T-helper 1 cell treated with Interleukin-12 subunit alpha and Interleukin-12 subunit beta and Interleukin-4 antibody, amounts not matched to agents 30 ng/mL and 1 ng/mL, for 36 hours (primary cell): ENCODE measurements around the gene CTBP1. TPM values are rescaled to one million over a fixed set of nuclear protein-coding genes. Genes with fewer than 3 reads are reported as not detected.

Experiments used
- intact Hi-C: fragments of 100-400 bp; cut with micrococcal nuclease; formaldehyde crosslinking; loops from one replicate; pipeline ENCODE4 v1.15.1; 2024
- total RNA-seq: library from RNA; stranded (reverse); gene quantifications from 2 replicates; pipeline ENCODE4 v1.2.3, GENCODE V29; 2022

The CTBP1 gene
- total RNA-seq, 1 donor from 2014 or later = 216 TPM

DNA sequence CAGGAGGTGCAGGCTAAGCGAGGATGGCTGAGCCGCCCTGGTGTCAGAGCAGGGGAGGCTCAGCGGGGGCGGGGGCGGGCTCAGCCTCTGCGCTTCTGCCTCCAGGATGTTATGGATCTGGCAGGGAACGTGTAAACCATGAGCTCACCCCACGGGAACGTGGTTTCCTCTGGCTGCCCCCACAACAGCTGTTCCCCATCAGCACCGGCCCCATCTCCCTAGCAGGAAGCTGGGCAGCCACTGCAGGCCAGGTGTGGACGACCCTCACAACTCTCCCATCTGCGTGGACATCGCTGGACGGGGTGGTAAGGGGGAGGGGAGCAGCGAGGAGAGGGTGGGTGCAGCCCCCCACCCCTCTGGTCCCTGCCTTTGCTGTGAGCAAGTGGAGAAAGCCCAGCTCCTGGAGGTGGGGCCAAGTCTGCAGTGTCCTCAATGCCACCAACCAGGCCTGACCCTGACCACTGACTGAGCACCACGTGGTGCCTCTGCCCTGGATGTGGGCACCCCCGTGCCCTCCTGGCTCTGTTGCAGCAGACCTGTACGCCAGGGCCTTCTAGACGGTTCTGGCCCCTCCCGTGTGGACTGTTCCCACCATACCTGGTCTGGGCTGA lies 48.4 kb downstream of the CTBP1 start:
- intact Hi-C loops = loop anchor here (1.0 to 5.0 kb wide), 3 partner anchors 29 to 268 kb away; partner anchors contain the start of genes GAK, MAEA and TMEM175

DNA sequence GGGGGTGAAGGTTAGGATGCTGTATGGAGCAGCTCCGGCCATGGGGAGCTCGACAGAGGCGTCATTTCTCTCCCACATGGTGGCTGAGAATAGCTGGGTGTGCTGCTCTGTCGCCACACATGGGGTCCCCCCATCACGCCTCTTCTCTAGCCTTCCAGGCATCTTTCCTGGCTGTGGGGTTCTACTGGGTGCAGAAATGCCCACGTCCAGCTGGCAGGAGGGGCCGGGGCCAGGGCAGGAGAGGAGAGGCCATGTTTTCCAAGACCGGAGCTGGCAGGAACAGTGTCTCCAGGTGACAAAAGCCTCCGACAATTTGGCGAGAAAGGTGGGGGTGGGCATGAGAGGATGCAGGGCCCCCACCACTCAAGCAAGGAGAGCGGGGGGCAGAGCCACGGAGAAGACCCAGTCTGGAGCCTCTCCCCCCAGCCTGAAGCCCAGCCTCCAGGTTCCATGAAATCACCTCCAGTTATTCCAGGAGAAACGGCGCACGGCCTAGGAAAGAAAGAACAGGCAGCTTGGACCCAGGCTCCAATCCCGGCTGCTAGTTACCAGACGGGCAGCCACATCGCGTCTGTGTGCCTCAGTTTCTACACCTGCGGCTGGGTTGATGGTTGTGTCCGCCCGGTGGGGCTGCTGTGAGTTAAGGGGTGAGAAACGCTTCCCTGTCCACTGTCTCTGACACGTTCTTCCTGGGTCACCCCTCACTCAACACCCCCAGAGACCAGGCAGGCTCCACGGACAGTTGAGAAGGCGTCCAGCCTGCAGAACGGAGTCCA lies 49.2 kb downstream of the CTBP1 start:
- intact Hi-C loops = loop anchor here (5.0 kb wide), 1 partner anchor 267 kb away; the partner anchor contains the start of genes GAK and TMEM175

DNA sequence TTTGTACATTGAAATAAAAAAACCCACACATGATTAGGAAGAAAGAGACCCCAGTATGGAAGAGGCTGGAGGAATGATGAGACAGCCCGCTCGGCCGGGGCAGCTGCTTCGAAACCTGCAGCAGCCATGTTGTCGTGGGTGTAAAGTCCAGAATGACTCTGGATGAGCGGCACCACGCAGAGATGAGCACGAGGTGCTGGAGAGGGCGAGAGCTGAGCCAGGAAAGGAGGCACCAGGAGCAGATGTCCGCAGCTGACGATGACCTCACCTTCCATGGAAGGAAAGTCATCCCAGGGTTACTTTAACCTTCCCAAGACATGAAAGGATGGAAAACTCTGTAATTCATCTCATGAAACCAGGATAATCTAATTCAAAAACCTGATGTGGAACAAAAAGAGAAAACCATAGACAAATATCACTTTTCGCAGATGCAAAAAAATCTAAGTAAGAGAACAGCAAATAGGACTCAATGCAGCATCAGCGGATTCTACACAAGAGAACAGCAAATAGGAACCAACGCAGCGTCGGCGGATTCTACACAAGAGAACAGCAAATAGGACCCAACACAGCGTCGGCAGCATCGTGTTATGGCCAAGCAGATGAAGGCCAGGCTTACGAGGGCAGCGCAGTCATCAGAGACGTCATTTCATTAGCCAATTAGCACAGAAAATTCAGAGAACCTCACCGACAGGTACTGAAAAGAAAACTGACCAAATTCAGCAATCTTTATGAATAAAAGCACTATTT lies 50.7 kb downstream of the CTBP1 start:
- intact Hi-C loops = no loop called here

DNA sequence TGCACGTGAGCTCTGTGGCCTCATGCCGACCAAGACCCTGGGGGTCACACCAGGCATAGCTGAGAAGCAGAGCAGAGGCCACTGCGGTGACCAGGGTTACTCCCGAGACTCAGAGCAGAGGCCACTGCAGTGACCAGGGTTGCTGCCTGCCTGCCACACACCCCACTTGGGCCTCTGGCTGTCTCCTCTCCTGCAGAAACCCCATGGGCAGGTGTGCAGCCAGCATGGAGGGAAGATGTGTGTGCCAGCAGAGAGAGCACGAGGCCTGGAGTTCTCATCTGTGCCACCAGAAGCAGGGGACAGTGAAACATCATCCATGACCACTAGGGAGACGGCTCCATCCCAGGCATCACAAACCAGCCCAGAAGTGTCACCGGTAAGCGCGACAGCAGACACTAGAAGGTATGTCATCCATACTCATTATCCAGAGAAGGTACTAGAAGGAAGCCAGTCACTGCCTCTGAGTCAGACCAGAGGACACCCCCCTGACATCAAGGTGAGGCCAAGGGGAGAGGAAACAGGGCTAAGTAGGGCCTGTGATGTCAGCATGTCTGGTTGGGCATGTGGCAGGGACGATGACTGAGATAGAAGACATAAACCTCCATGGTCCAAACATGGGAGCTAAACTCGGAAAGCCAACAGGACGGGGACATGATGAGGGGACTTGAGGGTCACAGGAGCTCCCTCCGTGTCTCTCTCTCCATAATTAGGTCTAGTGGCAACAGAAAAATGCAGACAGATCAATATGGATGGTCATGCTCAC lies 52.3 kb downstream of the CTBP1 start:
- intact Hi-C loops = no loop called here

DNA sequence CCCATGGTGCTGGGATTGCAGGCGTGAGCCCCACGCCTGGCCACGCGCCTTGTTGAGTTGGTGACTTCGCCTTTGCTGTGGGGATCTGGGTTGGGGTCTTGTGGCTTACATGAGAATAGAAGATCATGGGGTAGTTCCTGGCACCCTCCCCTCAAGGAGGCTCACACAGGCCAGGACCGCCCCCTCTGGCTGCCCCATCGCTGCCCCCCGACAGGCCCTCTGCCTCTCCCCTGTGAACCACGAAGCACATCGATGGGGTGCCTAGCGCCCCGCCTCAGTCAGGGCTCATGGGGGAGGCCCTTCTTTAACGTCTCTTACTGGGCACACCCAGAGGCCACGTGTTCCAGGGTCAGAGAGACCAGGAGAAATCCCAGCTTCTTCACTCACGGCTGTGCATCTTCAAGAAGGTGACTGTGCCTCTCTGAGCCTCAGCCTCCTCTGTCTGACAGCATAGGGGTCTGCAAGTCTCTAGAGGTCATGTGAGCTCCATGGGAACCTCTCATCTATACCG lies 53.0 kb downstream of the CTBP1 start:
- intact Hi-C loops = no loop called here

DNA sequence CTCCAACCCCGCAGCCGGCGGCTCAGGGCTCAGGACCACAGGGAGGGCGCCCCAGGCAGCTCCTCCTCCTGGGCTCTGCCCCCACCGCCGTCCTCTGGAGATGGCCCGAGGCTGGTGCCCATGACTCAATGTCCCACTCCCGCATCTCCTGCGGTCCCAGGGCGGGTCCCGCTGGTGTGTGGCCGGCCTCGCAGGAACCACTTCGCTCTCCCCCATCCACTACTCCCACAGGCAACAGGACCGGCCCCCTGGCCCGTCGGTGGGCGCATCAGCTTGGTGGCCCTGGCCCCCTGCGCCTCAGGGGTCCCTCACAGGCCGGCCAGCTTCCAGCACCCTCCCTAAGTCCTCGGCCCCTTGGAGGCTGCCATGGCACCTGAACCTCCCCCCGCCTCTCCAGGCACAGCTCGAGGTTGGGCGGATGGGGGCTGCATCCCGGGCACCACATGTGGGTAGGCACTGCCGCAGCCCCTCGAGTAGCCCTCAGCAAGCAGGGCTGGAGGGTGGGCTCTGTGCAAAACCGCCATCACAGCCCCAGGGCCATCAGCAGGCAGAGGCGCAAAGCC lies 53.7 kb downstream of the CTBP1 start:
- intact Hi-C loops = no loop called here

DNA sequence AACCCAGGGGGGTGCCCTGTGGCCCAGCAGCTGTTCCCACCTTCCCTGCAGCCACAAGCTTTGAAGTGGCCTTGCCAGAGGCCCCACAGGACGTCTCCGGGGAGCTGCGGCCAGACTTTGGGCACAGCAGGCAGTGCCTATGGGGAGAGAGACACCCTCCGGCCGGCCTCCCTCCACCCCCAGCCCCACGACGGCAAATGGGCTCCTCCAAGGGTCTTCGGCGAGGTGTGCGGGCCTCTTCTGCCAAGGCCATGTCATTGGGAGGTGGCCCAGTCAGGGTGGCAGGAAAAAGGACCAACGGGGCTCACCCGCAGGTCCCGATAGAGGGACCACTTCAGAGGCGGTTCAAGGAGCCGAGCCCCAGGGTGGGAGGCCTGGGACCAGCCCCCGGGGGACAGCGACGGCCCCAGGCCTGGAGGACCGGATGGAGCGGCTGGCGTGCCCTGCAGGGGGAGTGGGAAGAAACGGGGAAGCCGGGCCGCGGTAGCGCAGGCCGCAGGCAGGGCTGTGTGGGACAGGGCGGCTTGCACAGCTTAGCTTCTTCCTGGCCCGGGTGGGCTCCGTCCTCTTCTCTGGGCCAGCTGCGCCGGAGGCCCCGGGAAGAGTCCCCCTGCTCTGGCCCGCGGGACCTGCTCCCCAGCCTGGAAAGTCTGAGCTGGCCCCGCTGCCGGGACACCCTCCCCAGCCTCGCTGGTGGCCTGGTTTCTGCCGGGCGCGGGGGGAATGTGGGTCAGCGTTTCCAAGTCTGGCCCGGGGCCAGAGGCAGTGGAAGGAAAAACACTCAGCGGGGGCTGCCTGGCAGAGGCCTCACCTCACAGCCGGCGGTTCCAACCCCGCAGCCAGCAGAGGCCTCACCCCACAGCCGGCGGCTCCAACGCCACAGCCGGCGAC lies 54.7 kb downstream of the CTBP1 start:
- intact Hi-C loops = no loop called here

DNA sequence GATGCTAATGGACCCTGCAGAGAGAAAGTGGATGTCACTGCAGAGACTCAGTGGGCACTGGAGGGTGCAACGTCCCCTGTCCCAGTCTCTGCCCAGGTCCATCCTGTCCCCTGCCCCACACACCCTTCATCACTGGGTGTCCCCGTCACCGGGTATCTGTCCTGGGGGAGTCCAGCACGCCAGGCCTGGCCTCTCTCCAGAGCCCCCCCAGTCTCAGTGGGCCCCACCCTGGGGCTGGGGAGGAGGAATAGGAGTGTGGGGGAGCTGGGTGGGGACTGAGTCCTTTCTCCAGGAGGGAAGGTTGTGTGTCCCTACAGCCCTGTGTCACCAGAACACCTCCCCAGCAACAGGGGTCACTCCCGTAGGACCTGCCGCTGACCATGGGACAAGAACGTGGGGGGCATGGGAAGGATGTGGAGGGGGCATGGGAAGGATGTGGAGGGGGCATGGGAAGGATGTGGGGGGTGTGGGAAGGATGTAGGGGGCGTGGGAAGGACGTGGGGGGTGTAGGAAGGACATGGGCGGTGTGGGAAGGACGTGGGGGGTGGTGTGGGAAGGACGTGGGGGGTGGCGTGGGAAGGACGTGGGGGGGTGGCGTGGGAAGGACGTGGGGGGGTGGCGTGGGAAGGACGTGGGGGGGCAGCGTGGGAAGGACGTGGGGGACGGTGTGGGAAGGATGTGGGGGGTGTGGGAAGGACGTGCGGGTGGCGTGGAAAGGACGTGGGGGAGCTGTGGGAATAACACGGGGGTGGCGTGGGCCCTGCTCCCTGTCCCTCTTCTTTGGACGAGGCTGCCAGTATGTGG lies 55.5 kb downstream of the CTBP1 start:
- intact Hi-C loops = no loop called here

DNA sequence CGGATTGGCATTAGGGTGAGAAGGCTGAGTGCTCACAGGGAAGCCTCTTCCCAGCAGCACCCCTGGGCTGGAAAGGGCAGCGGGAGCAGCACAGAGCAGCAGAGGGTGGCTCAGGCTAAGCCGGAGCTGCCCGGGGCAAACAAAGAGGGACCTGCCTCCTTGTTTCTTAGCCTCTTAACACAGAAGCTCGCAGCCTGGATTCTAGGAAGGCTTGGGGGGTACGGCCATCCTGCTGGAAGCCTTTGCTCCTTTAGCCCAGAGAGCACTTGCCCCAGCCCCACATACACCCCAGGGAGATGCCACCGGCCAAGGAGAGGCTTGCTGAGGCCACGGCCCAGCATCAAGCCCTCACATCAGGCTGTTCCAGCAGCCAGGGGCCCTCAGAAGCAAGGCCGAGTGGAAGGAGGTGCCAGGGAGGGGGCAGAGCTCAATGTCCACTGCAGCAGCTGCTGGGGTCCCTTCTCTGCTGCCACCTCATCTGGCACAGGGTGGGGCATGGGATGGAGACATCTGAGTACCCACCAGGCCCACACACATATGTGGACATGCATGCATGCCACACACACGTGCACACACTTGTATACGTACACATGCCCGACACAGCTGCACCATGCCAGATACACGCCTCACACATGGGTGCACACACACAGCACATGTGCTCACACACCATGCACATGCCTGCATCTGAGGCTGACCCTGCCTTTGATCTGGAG lies 56.3 kb downstream of the CTBP1 start:
- intact Hi-C loops = no loop called here

DNA sequence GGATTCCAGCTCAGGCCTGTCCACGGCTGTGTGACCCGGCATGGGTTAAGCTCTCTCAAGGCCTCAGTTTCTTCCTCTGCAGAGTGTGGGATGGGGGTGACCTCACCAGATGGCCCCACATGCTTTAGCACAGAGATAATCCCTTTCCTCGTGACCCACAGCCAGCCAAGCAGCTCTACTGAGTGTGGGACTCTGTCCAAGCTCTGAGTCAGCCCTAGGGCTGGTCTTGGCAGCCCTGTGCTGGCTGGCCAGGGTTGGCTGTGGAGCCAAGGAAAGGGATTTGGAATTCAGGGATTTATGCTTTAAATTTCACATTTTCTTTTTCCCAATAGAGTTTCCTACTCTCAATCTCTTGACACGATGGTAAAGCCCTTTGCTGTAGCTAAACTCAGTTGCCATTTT lies 56.8 kb downstream of the CTBP1 start:
- intact Hi-C loops = no loop called here

DNA sequence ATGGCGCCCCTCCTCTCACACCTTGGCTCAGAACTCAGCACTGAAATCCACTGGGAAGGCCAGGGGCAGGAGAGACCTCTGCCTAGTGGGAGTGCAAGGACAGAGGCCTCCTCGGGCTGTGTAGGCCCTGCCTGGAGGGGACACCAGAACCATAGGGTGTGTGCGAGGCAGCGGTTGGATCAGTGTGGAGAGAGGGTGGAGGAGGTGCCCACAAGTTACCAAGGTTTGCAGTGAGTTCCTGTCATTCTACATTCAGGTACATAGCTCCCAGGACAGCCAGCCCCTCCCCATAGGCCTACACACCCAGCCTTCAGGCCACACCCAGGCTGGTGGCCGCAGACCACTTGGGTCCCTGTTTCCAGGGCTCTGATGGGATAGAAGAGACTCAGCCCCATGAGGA lies 57.3 kb downstream of the CTBP1 start:
- intact Hi-C loops = no loop called here

DNA sequence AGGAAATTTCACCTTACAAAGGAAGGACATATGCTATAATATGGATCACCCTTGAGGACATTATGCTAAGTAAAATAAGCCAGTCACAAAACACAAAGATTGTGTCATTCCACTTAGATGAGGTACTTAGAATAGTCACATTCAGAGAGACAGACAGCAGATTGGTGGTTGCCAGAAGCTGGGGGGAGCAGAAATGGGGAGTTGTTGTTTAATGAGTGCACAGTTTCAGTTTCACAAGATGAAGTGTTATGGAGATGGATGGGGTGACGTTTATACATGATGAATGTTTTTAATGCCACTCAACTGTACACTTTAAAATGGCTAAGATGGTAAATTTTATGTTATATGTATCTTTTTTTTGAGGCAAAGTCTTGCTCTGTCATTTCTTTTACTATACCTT lies 61.7 kb downstream of the CTBP1 start:
- intact Hi-C loops = loop anchor here (1.0 kb wide), 3 partner anchors 15 to 62 kb away; partner anchors contain the start of gene CTBP1

DNA sequence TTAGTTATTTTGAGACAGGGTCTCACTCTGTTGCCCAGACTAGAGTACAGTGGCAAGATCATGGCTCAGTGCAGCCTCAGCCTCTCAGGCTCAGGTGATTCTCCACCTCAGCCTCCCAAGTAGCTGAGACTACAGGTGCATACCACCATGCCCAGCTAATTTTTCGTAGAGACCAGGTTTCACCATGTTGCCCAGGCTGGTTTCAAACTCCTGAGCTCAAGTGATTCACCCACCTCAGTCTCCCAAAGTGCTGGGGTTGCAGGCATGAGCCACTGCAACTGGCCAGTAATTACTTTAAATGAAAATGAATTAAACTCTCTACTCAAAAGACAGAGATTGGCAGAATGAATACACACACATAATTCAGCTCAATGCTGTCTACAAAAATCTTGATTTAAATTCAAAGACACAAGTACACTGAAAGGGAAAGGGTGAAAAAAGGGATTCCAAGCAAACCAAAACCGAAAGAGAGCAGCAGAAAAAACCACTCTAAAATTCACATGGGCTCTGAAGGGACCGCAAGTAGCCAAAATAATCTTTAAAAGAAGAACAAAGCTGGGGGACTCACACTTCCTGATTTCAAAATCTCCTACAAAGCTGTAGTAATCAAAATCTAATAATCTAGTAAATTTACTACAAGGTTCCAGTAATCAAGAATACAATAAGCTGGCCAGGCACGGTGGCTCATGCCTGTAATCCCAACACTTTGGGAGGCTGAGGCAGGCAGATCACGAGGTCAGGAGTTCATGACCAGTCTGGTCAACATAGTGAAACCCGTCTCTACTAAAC lies 64.8 kb downstream of the CTBP1 start:
- intact Hi-C loops = no loop called here

DNA sequence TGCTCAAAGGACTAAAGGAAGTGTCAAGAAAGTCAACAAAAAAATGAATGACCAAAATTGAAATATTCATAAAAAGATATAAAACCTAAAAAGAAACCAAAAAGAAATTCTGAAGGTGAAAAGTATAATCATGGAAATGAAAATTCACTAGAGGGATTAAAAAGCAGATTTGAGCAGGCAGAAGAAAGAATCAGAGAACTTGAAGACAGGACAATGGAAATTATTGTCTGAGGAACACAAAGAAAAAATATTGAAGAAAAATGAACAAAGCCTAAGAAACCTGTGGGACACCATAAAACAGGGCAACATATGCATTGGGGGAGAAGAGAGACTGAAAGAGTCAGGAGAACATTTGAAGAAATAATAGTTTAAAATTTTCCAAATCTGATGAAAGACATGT lies 66.6 kb downstream of the CTBP1 start:
- intact Hi-C loops = no loop called here

DNA sequence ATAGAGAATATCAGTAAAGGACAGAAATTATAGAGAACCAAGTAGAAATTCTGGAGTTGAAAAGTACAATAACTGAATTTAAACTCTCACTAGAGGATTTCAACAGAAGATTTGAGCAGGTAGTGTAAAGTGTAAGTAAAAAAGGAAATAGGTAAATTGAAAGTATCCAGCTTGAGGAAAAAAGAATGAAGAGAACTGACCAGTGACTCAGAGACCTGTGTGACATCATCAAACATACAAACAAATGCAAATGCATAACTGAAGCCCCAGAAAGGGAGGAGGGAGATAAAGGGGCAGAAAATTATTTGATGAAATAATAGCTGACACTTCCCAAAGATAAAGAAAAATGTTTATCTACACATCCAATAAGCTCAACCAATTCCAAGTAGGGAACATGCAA lies 68.3 kb downstream of the CTBP1 start:
- intact Hi-C loops = no loop called here

DNA sequence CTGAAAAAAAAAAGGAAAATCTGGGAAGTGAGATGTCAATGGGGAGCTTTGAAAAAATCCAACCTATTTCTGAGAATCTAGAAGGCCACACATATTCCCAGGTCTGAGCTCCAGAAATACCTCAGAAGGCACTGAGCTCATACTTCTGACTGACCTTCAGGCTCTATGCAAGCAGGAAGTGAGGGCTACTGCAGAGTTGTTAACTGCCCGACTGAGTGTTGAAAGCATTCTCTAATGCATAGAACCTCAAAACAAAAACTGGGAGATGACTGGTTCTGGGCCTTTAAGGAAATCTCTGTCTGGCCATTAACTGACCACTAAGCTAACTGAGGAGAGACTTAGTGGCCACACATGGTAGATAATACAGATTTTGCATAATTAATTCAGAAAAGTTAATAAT lies 69.0 kb downstream of the CTBP1 start:
- intact Hi-C loops = no loop called here

DNA sequence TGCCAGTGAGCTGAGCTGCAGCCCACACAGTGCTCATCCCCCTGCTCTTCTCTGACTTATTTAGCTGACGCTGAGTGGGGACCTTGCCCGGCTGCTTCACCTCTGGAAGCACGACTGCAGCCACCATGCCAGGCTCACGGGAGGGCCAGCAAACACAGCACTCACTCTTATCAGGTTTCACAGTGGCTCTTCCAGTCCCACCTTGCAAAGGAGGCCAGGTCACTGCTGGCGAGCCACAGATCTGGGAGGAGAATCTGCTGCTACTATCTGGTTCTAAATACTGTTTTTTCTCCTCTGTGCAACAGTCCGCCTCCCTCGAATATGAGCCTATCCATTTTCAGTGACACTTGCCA lies 69.9 kb downstream of the CTBP1 start:
- intact Hi-C loops = no loop called here
